Measurements from ENCODE around the gene RIN1. TPM values are rescaled to one million over a fixed set of nuclear protein-coding genes. Genes with fewer than 3 reads are reported as not detected.

Gene RIN1
- total RNA-seq, 1 donor from 2014 or later, result 9.5 TPM

DNA sequence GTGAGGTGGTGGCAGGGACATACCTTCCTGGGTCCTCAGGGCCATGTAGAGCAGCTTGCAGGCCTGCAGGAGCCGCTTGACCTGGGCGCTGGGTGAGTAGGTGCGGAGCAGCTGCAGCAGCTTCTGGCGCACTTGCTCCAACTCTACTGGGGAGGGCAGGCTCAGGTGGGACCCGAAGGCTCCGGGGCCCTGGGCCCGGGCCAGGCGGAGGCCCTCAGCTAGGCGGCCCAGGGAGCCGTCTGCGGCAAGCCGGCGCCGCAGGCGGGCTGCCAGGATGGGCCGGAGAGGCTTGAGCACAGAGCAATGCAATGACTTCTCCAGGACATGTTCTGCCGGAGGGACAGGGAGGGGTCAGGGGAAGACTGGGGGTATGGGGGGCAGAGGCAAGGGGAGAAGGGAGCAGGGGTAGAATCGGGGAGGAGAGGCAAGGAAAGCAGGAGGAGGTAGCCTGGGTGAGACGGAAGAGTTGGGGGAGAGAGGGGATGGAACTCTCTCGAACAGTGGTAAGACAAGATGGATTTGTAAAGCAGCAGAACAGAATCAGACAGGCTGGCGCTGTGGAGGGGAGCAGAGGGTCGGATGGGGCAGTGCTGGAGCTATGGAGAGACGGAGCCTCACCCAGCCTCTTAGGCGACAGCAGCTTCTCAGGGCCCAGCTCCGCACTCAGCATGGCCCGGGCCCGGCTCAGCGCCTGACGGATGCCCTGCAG lies 2.2 kb downstream of the RIN1 start:
- Mint-ChIP-seq H3K4me3 (no peak overlapping the region), H3K9me3 (no peaks in the 10 kb centered on the region), H3K36me3 (no peaks in the 10 kb centered on the region), H3K4me1 (ENCODE audit: unreplicated experiment) (peaks cover 6% of the 10 kb centered on the region), H3K27me3 (no peaks in the 10 kb centered on the region), H3K27ac (no peak overlapping the region)
- no peak for DNase-seq (ENCODE audit: extremely low spot score, unreplicated experiment)
- no peak for TF ChIP-seq CTCF (conservative IDR thresholded peaks at IDR 0.05)

DNA sequence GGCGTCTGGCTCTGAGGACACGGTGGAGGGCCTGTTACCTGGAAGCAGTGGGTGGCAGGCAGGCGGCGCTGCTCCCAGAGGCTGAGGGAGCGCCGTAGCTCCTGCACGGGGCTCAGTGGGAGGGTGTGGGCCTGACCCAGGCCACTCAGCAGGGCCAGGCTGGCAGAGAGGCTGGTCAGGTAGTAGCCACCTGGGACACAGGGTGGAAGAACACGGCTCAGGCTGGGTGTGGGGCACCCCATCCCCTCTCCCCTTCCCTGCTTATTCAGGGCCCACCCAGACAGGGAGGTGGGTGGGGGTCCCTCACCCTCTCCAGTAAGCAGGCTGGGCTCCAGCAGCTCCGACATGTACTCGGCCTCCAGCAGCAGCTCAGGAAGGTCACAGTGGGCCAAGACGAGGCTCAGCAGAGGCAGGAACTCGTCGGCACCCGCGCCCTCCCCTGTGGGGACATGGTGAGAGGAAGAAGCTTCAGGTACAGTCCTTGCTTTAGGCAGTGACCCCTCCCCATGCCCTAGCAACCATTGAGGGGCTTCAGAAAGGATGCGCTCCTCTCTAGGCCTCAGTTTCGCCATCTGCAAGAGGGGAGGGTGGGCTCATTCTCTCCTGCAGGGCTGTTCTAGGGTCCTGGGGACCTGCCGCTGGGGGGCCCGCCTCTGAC lies 2.9 kb downstream of the RIN1 start:
- no peak for DNase-seq (ENCODE audit: extremely low spot score, unreplicated experiment)
- TF ChIP-seq CTCF (conservative IDR thresholded peaks at IDR 0.05), result no peak

GRCh38 chr11:66332371-66333219 lies 3.6 kb downstream of the RIN1 start:
- no peak overlapping the region for H3K4me3 Mint-ChIP-seq
- no peak for TF ChIP-seq CTCF (conservative IDR thresholded peaks at IDR 0.05)
- no peak for DNase-seq (ENCODE audit: extremely low spot score, unreplicated experiment)
- H3K27me3 Mint-ChIP-seq, result no peaks in the 10 kb centered on the region
- peaks cover 13% of the 10 kb centered on the region for H3K4me1 Mint-ChIP-seq (ENCODE audit: unreplicated experiment)
- H3K9me3 Mint-ChIP-seq, result no peaks in the 10 kb centered on the region
- no peaks in the 10 kb centered on the region for H3K36me3 Mint-ChIP-seq
- no peak overlapping the region for H3K27ac Mint-ChIP-seq

More for the DNA sequence above, 2.9 kb downstream of the RIN1 start:
- H3K4me1 Mint-ChIP-seq (ENCODE audit: unreplicated experiment), result peaks cover 9% of the 10 kb centered on the region
- no peak overlapping the region for H3K27ac Mint-ChIP-seq
- H3K9me3 Mint-ChIP-seq, result no peaks in the 10 kb centered on the region
- no peak overlapping the region for H3K4me3 Mint-ChIP-seq
- no peaks in the 10 kb centered on the region for H3K27me3 Mint-ChIP-seq
- no peaks in the 10 kb centered on the region for H3K36me3 Mint-ChIP-seq

- no peaks in the 10 kb centered on the region for H3K36me3 Mint-ChIP-seq
Measured at GRCh38 chr11:66331542-66332370, 4.5 kb downstream of the RIN1 start.

More at GRCh38 chr11:66331542-66332370, 4.5 kb downstream of the RIN1 start:
- Mint-ChIP-seq H3K27ac (no peak overlapping the region), H3K27me3 (no peaks in the 10 kb centered on the region), H3K9me3 (no peaks in the 10 kb centered on the region), H3K4me1 (ENCODE audit: unreplicated experiment) (peaks cover 19% of the 10 kb centered on the region), H3K4me3 (no peak overlapping the region)
- TF ChIP-seq CTCF (conservative IDR thresholded peaks at IDR 0.05), result no peak
- DNase-seq (ENCODE audit: extremely low spot score, unreplicated experiment), result no peak
